ENCODE data around the gene DACT3.

DACT3 gene

GRCh38 chr19:46598372-46598917 is 62.5 kb downstream of the DACT3 start:
- no peak for DNase-seq (ENCODE audit: low read depth)

Data from ELR (cell line).